ENCODE results near the gene PLPP6. TPM values are rescaled to one million over a fixed set of nuclear protein-coding genes. Genes with fewer than 3 reads are reported as not detected.

PLPP6 gene
- total RNA-seq, 1 experiment from 2014 or later: 1.8 TPM

DNA sequence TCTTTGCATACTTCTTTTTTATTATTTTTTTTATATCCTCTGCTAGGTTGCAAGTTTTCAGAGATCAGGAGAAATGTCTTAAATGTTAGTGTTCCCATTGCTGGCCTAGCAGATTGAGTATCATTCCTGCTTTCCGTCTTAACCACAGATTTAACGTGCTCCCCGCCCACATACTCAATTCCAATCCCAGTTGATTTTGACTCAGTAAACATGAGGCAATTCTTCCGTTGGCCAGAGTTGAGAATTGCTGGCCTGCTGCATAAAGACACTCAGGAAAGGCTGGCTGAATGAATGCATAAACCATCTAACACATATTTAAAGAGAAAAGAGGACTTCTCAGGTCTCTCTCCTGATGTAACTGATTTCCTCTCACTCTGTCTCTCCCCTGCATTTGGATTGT lies 46.8 kb upstream of the PLPP6 start:
- H3K36me3 ChIP-seq (ENCODE audit: control insufficient read depth, insufficient read depth, low read length): no peaks in the 10 kb centered on the region
- ChIA-PET POLR2A (no interaction called here), CTCF (no interaction called here)
- no TSS peak for BruUV-seq (replicated peaks)
- TF ChIP-seq, protein P1, sequence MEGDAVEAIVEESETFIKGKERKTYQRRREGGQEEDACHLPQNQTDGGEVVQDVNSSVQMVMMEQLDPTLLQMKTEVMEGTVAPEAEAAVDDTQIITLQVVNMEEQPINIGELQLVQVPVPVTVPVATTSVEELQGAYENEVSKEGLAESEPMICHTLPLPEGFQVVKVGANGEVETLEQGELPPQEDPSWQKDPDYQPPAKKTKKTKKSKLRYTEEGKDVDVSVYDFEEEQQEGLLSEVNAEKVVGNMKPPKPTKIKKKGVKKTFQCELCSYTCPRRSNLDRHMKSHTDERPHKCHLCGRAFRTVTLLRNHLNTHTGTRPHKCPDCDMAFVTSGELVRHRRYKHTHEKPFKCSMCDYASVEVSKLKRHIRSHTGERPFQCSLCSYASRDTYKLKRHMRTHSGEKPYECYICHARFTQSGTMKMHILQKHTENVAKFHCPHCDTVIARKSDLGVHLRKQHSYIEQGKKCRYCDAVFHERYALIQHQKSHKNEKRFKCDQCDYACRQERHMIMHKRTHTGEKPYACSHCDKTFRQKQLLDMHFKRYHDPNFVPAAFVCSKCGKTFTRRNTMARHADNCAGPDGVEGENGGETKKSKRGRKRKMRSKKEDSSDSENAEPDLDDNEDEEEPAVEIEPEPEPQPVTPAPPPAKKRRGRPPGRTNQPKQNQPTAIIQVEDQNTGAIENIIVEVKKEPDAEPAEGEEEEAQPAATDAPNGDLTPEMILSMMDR (IDR thresholded peaks at IDR 0.05): no peak
- TF ChIP-seq POLR2AphosphoS5 (IDR thresholded peaks at IDR 0.05; ENCODE audit: low read depth, low read length): no peak
- no peak for TF ChIP-seq SIN3A (IDR thresholded peaks at IDR 0.05; ENCODE audit: borderline replicate concordance, insufficient read depth, low read depth, low read length)
- no peaks in the 10 kb centered on the region for H3K9me3 ChIP-seq (ENCODE audit: control insufficient read depth, insufficient read depth, low read depth, low read length)
- H3K4me3 ChIP-seq (ENCODE audit: low read depth in 2 of 2, low read length in 2 of 2): no peak overlapping the region
- ATAC-seq (no peak), DNase-seq (ENCODE audit: low read depth, low spot score) (no peak)
- no peaks in the 10 kb centered on the region for H3K4me1 ChIP-seq (ENCODE audit: control insufficient read depth, insufficient read depth, low read length)
- intact Hi-C loops (cut with micrococcal nuclease; ENCODE audit: unreplicated experiment) (no loop called here), in situ Hi-C loops (cut with HindIII; ENCODE audit: low pct_unique_long_range_greater_than_20kb, low sequenced_read_pairs) (no loop called here)
- no peaks in the 10 kb centered on the region for H3K27me3 ChIP-seq (ENCODE audit: control insufficient read depth, insufficient read depth, low read length)
- no peak overlapping the region for H3K27ac ChIP-seq (ENCODE audit: low read length)

DNA sequence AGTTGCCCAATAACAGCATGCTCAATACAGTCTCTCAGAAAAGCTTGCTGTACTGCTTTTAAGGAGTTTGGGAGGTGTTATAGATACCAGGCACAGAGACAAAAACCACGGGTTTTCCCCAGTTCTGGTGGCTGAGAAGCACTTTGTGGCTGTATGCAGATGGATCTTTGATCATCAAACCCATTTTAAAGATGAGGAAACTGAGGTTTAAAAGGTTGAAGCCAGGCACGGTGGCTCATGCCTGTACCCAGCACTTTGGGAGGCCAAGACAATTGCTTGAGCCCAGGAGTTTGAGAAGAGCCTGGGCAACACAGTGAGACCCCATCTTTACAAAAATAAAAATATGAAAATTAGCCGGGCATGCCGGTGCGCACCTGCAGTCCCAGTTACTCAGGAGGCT lies 46.3 kb upstream of the PLPP6 start:
- H3K27me3 ChIP-seq (ENCODE audit: control insufficient read depth, insufficient read depth, low read length): no peaks in the 10 kb centered on the region
- in situ Hi-C loops (cut with HindIII; ENCODE audit: low pct_unique_long_range_greater_than_20kb, low sequenced_read_pairs) (no loop called here), intact Hi-C loops (cut with micrococcal nuclease; ENCODE audit: unreplicated experiment) (no loop called here)
- ChIA-PET CTCF (no interaction called here), POLR2A (no interaction called here)
- no TSS peak for BruUV-seq (replicated peaks)
- TF ChIP-seq POLR2AphosphoS5 (IDR thresholded peaks at IDR 0.05; ENCODE audit: low read depth, low read length) (no peak), SIN3A (IDR thresholded peaks at IDR 0.05; ENCODE audit: borderline replicate concordance, insufficient read depth, low read depth, low read length) (no peak), TCF7L2 (IDR thresholded peaks at IDR 0.05; ENCODE audit: low read depth, low read length) (no peak)
- TF ChIP-seq, protein P1 (IDR thresholded peaks at IDR 0.05): no peak
- TF ChIP-seq, protein P2, sequence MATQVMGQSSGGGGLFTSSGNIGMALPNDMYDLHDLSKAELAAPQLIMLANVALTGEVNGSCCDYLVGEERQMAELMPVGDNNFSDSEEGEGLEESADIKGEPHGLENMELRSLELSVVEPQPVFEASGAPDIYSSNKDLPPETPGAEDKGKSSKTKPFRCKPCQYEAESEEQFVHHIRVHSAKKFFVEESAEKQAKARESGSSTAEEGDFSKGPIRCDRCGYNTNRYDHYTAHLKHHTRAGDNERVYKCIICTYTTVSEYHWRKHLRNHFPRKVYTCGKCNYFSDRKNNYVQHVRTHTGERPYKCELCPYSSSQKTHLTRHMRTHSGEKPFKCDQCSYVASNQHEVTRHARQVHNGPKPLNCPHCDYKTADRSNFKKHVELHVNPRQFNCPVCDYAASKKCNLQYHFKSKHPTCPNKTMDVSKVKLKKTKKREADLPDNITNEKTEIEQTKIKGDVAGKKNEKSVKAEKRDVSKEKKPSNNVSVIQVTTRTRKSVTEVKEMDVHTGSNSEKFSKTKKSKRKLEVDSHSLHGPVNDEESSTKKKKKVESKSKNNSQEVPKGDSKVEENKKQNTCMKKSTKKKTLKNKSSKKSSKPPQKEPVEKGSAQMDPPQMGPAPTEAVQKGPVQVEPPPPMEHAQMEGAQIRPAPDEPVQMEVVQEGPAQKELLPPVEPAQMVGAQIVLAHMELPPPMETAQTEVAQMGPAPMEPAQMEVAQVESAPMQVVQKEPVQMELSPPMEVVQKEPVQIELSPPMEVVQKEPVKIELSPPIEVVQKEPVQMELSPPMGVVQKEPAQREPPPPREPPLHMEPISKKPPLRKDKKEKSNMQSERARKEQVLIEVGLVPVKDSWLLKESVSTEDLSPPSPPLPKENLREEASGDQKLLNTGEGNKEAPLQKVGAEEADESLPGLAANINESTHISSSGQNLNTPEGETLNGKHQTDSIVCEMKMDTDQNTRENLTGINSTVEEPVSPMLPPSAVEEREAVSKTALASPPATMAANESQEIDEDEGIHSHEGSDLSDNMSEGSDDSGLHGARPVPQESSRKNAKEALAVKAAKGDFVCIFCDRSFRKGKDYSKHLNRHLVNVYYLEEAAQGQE (IDR thresholded peaks at IDR 0.05; ENCODE audit: insufficient read depth in 1 of 2, low read depth in 2 of 2, low read length in 1 of 2): no peak
- no peaks in the 10 kb centered on the region for H3K4me1 ChIP-seq (ENCODE audit: control insufficient read depth, insufficient read depth, low read length)
- no peaks in the 10 kb centered on the region for H3K36me3 ChIP-seq (ENCODE audit: control insufficient read depth, insufficient read depth, low read length)
- no peak for ATAC-seq
- H3K9me3 ChIP-seq (ENCODE audit: control insufficient read depth, insufficient read depth, low read depth, low read length): no peaks in the 10 kb centered on the region
- DNase-seq (ENCODE audit: low read depth, low spot score): no peak
- no peak overlapping the region for H3K4me3 ChIP-seq (ENCODE audit: low read depth in 2 of 2, low read length in 2 of 2)
- H3K27ac ChIP-seq (ENCODE audit: low read length): no peak overlapping the region
